Right ventricle myocardium superior (tissue), 1 donor: ENCODE measurements around the gene EVA1C. TPM values are rescaled to one million over a fixed set of nuclear protein-coding genes. Genes with fewer than 3 reads are reported as not detected.
"Not testable (repeated sequence)": the region's sequence is repeated elsewhere in the genome, so short reads cannot be mapped to it uniquely, and the experiment has no call there.

Experiments used
- ATAC-seq: fragments of 200-7000 bp; cut with Tn5 transposase; one replicate; pipeline ENCODE4 v1.9.1; 2020; ENCODE audit warnings: mild to moderate bottlenecking; ENCODE audit not compliant: poor library complexity
- DNase-seq: peaks from one replicate; pipeline ENCODE4 v3.0.0-alpha.2; 2020
- intact Hi-C: fragments of 100-400 bp; cut with DNase I; formaldehyde crosslinking; loops from one replicate; pipeline ENCODE4 v1.11.2; 2022
- total RNA-seq: library from RNA; stranded (reverse); fragmentation: NEBNext Ultra II Directional; extraction: Animal tissue kit (Norgen Biotek cat#: 25700); gene quantifications from one replicate; pipeline ENCODE4 v1.2.1, GENCODE V29; 2021
- donor health status: DM: no; HTN: yes; CAD: no; lungs with severe emphysema.

The EVA1C gene
- total RNA-seq, 1 donor from 2014 or later: 12.9 TPM

DNA sequence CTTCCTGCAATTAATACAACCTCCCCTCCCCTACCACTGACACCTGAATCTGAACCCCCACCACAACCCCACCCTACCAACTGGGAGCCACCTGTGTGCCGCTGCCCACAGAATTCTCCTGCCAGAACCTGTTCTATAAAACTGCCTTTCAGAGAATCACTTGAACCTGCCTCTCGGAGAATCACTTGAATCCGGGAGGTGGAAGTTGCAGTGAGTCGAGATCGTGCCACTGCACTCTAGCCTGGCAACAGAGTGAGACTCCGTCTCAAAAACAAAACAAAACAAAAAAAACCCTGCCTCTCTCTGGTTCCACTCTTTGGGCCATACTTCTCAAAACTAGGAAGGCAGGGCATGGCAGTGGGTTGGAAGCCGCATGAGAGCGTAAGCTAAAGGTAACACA, 25.4 kb upstream of the EVA1C start:
- DNase-seq (no peak), ATAC-seq (no peak)
- intact Hi-C loops: no loop called here

DNA sequence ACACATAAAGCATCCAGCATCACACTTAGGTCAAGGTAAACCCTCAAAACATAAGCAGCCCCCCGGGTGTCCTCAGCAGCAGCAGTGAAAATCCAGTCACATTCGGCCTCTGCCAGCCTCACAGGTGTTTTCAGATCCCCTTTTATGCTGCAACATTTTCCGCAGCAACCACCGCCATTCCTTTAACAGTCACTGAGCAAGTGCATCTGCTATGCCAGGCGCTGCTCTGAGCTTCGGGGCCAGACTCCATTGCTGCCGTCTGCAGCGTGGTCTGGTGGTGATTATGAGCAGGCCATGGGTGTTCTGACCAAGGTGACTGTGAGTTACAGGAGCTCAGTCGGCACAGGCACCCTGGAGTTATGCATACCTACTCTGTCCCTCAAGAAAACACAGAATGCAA, 24.2 kb upstream of the EVA1C start:
- intact Hi-C loops: no loop called here
- DNase-seq: no peak

DNA sequence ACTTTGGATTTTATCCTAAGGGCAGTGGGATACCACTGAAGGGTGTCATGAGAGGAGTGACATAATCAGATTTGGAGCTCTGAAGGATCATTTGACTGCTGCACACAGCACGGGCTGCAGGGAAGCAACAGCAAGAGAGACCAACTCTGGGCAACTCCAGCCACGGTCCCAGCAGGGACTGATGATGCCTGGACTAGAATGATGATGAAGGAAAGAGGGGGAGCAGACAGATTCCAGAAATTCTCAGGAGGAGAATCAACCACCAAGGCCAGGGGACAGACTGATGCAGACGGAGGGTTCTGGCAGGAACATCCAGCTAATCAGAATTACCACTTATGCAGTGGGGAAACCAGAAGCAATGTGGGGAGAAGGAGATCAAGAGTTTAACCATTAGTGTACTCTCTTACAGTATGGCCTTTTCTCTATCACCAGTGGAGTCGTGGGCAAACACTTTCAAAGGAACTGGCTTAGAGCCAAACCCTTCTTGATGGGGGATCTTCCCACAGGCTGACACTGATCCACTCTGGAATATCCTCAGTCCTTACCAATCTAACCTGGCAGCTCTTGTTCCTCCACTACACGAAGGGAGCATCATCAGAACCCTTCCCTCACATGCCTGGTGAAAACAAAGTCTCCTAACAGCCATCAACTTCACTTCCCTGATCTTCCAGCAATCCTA, 23.0 kb upstream of the EVA1C start:
- intact Hi-C loops: no loop called here
- DNase-seq: no peak
- no peak for ATAC-seq

More for the DNA sequence above, 24.2 kb upstream of the EVA1C start:
- ATAC-seq: no peak

DNA sequence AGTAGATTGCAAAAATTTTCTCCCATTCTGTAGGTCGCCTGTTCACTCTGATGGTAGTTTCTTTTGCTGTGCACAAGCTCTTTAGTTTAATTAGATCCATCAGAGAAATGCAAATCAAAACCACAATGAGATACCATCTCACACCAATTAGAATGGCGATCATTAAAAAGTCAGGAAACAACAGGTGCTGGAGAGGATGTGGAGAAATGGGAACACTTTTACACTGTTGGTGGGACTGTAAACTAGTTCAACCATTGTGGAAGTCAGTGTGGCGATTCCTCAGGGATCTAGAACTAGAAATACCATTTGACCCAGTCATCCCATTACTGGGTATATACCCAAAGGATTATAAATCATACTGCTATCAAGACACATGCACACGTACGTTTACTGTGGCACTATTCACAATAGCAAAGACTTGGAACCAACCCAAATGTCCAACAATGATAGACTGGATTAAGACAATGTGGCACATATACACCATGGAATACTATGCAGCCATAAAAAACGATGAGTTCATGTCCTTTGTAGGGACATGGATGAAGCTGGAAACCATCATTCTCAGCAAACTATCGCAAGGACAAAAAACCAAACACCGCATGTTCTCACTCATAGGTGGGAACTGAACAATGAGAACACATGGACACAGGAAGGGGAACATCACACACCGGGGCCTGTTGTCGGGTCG, 21.8 kb upstream of the EVA1C start:
- ATAC-seq, intact Hi-C loops, DNase-seq: not testable (repeated sequence)

DNA sequence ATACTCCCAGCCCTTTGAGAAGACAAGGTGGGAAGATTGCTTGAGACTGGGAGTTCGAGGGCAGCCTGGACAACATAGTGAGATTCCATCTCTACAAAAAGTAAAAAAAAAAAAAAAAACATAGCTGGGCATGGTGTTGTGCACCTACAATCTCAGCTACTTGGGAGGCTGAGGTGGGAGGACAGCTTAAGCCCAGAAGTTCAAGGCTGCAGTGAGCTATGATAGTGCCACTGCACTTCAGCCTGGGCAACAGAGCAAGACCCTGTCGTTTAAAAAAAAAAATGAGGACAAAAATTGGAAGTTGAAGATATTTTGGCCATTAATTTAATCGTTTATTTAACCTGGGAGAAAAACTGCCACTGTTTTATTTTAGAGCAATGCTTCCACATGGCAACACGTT, 20.8 kb upstream of the EVA1C start:
- intact Hi-C loops: no loop called here
- ATAC-seq (no peak), DNase-seq (no peak)

DNA sequence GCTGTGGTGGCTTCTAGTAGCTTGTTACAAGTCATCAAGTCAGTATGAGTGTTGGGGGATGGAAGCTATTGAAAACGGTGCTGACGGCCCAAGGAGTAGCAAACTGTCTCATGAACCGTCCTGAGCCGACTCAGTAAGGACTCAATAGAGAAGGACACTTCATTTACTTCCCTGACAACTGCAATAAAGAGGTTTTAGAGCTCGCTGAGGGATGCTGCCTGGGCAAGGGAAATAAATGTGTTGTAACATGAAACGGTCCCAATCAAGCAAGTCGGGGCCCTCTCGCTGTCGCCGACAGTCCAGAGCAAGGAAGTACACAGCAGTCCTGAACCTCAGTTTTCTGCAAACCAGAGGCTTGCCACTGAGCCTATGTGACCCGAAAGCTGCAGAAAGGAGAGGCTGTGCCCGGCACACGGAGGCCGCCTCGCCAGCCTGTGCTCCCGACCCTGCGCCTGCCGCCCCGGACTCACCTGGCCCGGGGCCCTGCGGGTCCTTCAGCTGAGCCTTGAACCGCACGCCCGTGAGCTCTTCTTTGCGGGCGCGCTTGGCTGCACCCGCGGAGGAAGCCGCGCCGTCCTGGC, 20.1 kb upstream of the EVA1C start:
- intact Hi-C loops: no loop called here
- peak; percentile 47 for DNase-seq
- ATAC-seq: peak; percentile 29

DNA sequence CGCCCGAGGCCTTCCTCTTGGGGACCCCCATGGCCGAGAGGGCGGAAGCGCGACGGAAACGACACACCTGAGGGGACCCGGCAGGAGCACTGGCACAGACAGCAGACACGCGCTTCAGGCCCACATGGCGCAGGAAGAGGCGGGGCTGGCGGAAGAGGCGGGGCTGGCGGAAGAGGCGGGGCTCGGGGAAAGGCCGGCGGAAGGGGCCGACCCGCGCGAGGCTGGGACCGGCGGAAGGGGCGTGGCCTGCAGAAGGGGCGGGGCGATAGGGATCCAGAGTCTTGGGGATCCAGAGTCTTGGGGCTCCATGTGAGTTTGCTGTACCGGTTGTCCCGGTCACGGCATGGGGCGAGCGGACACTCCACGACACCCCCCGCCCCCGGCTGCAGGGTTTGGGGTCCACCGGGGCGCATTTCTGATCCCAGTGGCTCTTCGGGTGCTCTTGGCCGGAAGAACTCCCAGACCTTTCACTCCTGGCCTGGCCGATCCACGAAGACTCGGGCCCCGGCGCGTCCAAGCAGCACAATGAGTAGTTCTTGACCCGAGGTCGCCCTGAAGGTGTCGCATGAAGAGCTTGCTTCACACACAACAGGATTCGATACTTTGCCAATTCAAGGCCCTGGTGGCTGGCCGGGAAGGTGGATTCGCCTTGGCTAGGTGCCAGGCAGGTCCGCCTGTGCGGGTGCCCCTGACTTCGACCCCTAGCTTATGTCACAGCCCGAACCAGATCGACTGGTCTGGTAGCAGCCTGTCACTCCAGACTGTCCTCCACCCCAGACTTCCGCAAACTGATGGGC, 19.4 kb upstream of the EVA1C start, which contains the start of gene URB1:
Gene URB1 (minus strand): TSS at position 133 of the 797 bp plus-strand sequence. CDS start 102 bp downstream, at position 31.
- ATAC-seq (peak; percentile 99), DNase-seq (peak; percentile 96)
- intact Hi-C loops: no loop called here

DNA sequence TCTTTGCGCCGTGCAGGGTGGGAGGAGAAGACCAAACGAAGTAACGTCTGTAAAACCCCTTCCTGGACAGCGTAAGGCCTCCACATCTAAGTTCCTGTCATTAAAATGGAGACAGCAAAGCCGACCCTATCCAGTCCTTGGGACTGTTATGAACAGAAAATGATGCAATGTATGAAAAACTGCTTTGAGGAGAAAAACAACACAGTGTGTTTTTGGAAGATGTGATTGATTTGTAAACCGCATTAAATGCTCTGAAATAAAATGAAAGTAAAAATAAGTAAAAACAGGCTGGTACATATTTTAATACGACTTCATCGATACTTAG, 18.9 kb upstream of the EVA1C start:
- ATAC-seq: no peak
- DNase-seq: no peak
- intact Hi-C loops: no loop called here

DNA sequence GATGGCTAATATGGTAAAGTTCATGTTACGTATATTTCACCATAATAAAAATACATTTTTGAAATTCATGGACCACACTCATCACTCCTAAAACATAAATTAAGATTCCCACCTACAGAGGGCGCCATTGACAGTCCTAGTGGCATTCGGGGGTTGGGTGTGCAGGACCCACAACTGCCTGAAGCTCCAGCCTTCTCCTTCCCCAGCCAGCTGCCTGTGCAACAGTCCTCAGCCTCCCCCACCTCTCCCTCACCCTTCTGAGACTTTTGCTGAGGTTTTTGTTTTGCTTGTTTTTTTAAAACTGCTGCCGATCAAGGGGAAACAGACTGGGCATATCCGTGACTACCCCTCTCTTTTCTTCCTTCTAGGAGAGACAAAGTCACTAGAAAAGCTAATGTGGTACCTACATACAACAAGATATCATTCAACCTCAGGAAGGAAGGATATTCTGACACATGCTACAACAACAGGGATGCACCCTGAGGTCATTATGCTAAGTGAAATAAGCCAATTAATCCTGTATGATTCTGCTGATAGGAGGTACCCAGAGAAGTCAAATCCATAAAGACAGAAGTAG, 9.2 kb upstream of the EVA1C start:
- peak; percentile 67 for DNase-seq
- intact Hi-C loops: loop anchor here (5.0 kb wide), 2 partner anchors 164 to 199 kb away; no protein-coding TSS in a partner anchor
- peak; percentile 92 for ATAC-seq

DNA sequence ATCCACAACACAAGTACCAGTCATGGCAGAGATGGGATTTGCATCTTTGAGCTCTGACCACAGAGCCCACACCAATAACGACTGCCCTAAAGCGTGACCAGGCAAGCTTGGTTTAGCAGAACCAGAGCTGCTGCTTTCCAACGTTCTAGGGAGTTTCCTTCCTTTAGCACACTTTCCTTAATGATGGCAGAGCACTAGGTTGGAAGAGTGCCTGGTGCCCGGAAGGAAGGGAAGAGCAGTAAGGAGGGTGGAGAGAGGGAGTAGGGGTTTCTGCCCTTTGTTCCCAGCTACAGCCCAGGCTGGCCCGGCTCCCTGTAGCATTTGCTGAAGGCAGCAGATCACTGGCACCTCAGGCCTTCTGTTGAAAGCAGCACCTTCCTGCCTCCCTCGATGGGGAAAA, 6.1 kb upstream of the EVA1C start:
- DNase-seq (no peak), ATAC-seq (no peak)
- intact Hi-C loops: no loop called here

DNA sequence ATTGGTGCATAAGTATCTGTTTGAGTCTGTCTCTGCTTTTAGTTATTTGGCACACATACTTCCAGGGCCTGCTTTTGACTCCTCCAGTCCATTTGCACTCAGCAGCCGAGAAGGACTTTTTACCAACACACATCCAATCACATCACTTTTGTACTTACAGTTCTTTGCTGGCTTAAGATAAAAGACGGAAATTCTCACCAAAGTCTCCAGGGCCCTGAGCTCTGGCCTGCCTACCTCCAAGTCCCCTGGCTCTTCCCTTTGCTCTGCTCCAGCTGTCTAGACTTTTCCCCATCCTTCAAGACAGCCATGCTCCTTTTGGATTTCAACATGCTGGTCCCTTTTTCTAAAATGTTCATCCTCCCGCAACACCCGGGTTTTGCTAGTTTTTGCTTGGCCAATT, 2.2 kb upstream of the EVA1C start:
- intact Hi-C loops: no loop called here
- DNase-seq (no peak), ATAC-seq (no peak)

DNA sequence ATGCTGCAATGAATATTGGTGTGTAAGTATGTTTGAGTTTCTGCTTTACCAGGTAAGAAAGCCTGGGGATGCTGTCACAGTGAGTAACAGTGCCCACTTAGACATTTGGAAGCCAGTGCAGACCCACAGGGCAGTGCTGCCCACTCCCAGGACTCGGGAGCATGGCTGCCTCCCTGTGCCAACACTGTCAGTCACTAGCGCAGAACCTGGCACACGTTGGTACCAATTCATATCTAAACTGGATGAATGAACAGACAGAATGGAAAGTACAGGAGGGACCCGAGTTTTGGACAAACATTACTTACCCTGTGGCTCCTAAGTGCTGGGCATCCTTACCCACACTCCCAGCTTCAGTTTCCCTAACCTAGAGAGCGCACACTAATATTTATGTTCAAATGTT, 1.6 kb upstream of the EVA1C start:
- ATAC-seq: no peak
- intact Hi-C loops: no loop called here
- DNase-seq: peak; percentile 47

DNA sequence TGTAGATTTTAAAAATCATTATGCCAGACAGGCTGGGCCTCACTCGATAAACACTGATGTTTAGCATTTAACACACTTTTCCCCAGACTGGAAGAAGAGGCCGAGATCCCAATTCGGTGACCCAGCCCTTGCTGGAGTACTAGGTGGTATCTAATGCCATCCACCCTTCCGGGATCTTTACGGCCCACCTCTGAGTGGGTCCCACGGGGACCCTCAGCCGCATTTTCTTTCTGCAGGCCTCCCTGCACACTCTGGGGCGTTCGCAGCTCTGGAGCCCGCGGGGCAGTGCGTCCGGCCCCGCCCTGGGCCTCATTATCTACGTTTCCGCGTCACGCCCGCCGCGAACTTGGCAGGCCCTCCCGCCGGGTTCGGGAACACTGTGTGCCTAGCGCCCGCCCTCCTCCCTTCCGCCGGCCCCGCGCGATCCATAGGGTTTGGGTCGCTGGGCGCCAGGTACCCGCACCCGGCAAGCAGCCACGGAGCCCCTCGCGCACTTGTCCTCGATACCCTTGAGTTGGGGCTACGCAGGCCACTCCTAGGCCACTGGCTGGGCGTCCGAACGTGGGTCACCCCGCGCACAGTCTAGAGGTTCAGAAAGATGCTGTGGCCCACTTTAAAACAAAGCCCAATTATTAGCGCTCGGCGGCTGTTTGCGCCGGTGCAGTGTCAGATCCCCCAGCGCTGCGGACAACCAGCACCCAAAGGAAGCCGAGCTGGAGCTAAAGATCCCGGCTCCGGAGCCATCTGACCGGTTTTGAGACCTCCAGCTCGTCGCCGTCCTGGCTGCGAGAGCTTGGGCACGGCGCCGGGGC, 950 bp upstream of the EVA1C start:
- peak; percentile 92 for ATAC-seq
- intact Hi-C loops: no loop called here

DNA sequence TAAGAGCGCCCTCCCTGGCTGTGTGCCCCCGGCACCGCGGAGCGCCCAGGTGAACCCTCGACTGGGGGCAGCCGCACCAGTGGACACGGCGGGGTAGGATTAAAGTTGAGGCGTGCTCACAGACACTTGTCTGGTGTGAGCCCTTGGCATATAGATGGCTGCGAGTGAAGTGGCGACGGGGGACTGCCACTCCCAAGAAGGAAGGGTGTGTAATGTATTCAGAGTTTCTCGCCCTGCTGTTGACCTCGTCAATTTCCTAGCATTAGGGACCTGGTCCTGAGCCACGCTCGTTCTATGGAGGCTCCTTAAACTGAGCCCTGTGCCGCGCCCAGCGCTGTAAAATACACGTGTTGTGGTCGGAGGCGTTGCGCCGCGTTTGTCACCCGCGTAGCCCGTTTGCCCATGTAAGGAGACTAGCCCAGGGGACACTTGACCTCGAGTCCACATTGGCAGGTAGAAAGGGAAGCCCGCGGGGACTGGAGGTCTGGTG, 554 bp downstream of the EVA1C start:
- ATAC-seq: peak; percentile 12
- intact Hi-C loops: no loop called here
- peak; percentile 65 for DNase-seq

More for the DNA sequence above, 950 bp upstream of the EVA1C start:
- DNase-seq: peak; percentile 98

DNA sequence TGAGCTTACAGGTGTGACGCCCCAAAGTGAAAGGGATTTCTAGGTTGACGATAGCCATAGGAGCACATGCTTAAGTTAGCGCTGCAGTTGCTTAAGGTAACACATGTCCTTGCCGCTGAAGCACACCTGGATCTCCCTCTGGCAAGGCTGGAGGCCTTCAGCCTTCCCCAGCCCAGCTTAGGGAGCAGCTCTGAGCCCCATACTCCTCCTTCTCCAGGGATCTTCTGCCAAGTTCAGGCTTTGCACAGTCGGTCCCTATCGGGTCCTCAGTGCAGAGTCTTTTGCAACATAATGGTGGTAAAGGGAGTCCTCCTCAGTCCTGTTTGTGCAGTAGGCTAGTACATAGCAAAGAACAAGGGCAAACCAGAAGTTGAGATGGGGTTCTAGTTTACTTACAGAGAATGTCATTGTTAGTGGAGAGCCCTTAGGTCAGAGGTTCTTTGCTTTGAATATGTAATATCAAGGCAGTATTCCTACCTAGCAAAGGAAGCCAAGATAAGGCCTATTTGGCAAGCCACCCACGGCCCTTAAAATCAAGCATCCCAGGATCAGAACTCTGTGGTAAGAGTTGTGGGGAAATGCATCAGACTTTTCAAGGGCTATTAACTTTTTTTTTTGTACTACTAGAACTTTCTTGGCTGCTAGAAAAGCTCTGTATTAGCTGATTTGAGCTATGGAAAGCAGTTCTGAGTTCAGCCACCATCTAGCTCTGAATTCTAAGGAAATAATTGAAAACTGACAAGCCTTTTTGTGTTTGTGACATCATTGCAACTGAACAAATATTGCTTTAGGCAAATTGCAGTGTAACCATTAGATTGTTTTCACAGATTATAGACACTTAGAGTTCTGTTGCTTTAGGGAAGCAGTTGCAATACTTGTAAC, 1.4 kb downstream of the EVA1C start:
- intact Hi-C loops: no loop called here
- no peak for ATAC-seq
- DNase-seq: no peak

DNA sequence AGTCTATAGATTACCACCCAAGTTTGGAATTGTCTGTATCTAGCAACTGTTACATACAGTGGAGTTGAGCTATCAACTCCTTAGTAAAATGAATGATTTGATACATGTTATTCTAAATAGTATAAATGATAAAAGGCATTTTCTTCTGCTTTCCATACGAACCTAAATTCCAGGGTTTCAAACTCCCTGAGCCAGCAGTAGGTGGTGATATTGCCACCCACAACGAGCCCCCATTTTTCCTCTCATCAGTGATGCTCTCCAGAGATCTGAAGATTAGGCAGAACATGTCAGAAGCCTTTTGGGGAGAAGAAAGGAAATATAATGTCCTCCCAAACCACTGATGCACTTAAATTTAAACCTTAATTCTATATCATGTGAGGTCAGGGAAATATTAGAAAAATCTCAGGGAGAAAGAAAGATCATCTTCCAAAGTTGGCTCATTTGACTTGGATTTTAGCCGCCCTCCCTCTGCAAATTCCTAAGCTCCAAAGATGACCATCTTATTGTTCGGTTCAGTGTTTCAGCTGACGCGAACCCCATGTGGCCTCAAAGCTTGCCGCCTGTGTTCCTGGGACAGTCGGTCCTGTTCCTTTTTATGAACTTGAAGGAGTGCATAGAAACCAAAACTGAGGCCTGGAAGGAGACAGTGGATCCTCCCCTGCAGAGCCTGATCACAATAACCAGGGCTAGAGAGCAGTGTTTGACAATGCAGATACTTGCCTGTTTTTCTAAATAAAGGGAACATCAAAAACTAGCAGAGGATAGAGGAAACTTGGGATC, 2.3 kb downstream of the EVA1C start:
- DNase-seq (no peak), ATAC-seq (no peak)
- intact Hi-C loops: no loop called here
